K562 (cell line): ENCODE measurements around the gene PPP1R14B. TPM values are rescaled to one million over a fixed set of nuclear protein-coding genes. Genes with fewer than 3 reads are reported as not detected.

ENCODE experiments used
- CEBPG ChIP-seq, 3 experiments: fragments of 200-800 bp in 1 of 3; sonication (Bioruptor generic) in 1 of 3; sonication (generic) in 1 of 3; formaldehyde crosslinking in 1 of 3; IDR thresholded peaks in 2 of 3; conservative IDR thresholded peaks in 1 of 3; 2 replicates each; pipeline versions ENCODE4 v1.6.1 to v1.8.0; 2016 to 2022; ENCODE audit warnings: missing compliant biosample characterization in 2 of 3, missing genetic modification characterization in 2 of 3, mild to moderate bottlenecking in 1 of 3, missing genetic modification reagents in 1 of 3
- E2F3 ChIP-seq: fragments of 250-450 bp; sonication (Bioruptor Pico); IDR thresholded peaks from 2 replicates; pipeline ENCODE4 v1.4.0; 2020; ENCODE audit warnings: mild to moderate bottlenecking
- HEY1 ChIP-seq: fragments of 250-450 bp; sonication (Bioruptor Pico); IDR thresholded peaks from 2 replicates; pipeline ENCODE4 v1.5.0; 2020; ENCODE audit warnings: mild to moderate bottlenecking, moderate library complexity, borderline replicate concordance
- TAF9B ChIP-seq: fragments of 450-650 bp; IDR thresholded peaks from 2 replicates; pipeline ENCODE4 v1.6.1; 2018; ENCODE audit warnings: mild to moderate bottlenecking; ENCODE audit not compliant: partially characterized antibody
- ZFPM2 ChIP-seq: fragments of 250-450 bp; sonication (Bioruptor Pico); IDR thresholded peaks from 2 replicates; pipeline ENCODE4 v1.5.1; 2022; ENCODE audit warnings: mild to moderate bottlenecking
- polyA plus RNA-seq, 8 experiments: library from polyadenylated mRNA; depleted of rRNA in 4 of 8; stranded (reverse) in 5 of 8; unstranded in 3 of 8; fragments of >200 nt; fragmentation: Nextera tagmentation in 2 of 8; fragmentation: Illumina TruSeq in 1 of 8; extraction: Ambion mirVana in 2 of 8; extraction: Trizol in 1 of 8; gene quantifications; 2 replicates each; pipeline versions ENCODE4 v1.2.1 to v1.2.3, GENCODE V29; 2011 to 2014; ENCODE audit warnings: inconsistent platforms in 1 of 8, missing spikeins in 1 of 8
- total RNA-seq, 7 experiments: library from RNA; depleted of rRNA in 6 of 7; stranded (reverse); fragments of >200 nt in 6 of 7; fragmentation: Illumina TruSeq in 2 of 7; extraction: Trizol in 2 of 7; gene quantifications; 2 replicates each; pipeline versions ENCODE4 v1.2.1 to v1.2.3, GENCODE V29; 2011 to 2021; ENCODE audit warnings: low replicate concordance in 1 of 7
- TF ChIP-seq, protein P1 (sequence below): fragments of 450-650 bp; IDR thresholded peaks from 2 replicates; pipeline ENCODE4 v1.6.1; 2016; ENCODE audit warnings: low read depth, mild to moderate bottlenecking, moderate library complexity
- TF ChIP-seq, protein P2 (sequence below): fragments of 450-650 bp; formaldehyde crosslinking; IDR thresholded peaks from 2 replicates; pipeline ENCODE4 v1.4.0; 2020; ENCODE audit warnings: mild to moderate bottlenecking
- TF ChIP-seq, protein P3 (sequence below), 2 experiments: fragments of 450-650 bp; conservative IDR thresholded peaks; 2 replicates each; pipeline ENCODE4 v1.6.1; 2017; ENCODE audit warnings: mild to moderate bottlenecking in 2 of 2, moderate library complexity in 2 of 2

The PPP1R14B gene
- total and polyA plus RNA-seq, 9 of the 15 experiments (the other 6 are each of a cell fraction or from before 2014, with no cell fraction given) = 7.7 to 566 (median 212) TPM

DNA sequence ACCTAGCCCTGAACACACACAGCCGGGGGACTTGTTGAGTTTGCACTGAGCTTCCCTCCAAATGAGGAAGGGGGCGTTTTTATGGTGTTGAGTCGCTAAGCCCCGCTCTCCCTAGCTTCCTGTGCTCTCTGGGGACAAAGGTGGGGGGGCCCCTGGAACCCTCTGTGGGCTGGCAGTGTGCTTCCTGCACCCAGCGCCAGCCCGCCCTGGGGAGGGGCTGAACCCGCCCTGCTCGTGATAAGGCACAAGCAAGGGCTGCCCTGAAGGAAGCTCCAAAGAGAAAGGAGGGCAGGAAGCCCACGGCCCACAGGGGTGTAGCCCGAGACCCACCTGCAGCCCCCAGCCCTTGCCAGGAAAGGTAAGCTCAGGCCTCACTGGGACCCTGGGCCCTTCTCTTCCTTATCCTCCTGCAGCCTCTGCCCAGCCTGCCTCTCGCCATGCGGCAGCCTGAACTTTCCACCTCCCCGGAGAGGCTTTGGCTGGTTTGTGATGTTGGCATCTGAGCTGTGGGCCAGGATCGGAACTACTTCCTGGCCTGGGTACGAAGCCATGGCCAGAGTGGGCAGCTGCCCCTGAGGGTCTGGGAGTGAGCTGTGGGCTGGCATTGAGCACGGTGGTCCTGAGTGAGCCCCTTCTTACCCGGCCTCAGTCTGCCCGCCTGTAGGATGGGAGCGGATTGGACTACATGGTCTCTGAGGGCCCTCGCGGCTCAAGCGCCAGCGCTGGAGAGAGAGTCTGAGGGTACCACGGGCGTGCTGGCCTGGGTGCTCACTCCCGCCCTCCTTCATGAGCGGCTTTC, 40.1 kb downstream of the PPP1R14B start, which contains the start of gene FERMT3 (continued):
- TF ChIP-seq, protein P1, sequence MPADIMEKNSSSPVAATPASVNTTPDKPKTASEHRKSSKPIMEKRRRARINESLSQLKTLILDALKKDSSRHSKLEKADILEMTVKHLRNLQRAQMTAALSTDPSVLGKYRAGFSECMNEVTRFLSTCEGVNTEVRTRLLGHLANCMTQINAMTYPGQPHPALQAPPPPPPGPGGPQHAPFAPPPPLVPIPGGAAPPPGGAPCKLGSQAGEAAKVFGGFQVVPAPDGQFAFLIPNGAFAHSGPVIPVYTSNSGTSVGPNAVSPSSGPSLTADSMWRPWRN = no peak
- TF ChIP-seq ZFPM2 (CRISPR knock-in tag) = no peak
- TF ChIP-seq, protein P2, sequence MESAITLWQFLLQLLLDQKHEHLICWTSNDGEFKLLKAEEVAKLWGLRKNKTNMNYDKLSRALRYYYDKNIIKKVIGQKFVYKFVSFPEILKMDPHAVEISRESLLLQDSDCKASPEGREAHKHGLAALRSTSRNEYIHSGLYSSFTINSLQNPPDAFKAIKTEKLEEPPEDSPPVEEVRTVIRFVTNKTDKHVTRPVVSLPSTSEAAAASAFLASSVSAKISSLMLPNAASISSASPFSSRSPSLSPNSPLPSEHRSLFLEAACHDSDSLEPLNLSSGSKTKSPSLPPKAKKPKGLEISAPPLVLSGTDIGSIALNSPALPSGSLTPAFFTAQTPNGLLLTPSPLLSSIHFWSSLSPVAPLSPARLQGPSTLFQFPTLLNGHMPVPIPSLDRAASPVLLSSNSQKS = no peak
- peak; percentile 50 for TF ChIP-seq E2F3
- peak; percentile 10; the same call in 1 of the 2 replicates for TF ChIP-seq CEBPG (CRISPR knock-in tag; IDR thresholded peaks at IDR 0.05)
- TF ChIP-seq CEBPG (tag; conservative IDR thresholded peaks at IDR 0.05 in 1 of 2, IDR thresholded peaks at IDR 0.05 in 1 of 2) = no peak
- TF ChIP-seq TAF9B = peak; percentile 39
- no peak for TF ChIP-seq HEY1
- TF ChIP-seq, protein P3, sequence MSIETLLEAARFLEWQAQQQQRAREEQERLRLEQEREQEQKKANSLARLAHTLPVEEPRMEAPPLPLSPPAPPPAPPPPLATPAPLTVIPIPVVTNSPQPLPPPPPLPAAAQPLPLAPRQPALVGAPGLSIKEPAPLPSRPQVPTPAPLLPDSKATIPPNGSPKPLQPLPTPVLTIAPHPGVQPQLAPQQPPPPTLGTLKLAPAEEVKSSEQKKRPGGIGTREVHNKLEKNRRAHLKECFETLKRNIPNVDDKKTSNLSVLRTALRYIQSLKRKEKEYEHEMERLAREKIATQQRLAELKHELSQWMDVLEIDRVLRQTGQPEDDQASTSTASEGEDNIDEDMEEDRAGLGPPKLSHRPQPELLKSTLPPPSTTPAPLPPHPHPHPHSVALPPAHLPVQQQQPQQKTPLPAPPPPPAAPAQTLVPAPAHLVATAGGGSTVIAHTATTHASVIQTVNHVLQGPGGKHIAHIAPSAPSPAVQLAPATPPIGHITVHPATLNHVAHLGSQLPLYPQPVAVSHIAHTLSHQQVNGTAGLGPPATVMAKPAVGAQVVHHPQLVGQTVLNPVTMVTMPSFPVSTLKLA (conservative IDR thresholded peaks at IDR 0.05) = peak; percentile 42 to 61; a peak in 2 of 4 replicates
